HEK293T (cell line): Measurements from ENCODE around the gene ATP8B3.

Experiments
- CTCF ChIA-PET: fragments of 350-600 bp; formaldehyde crosslinking; extraction: SDS; loops from one replicate; lab custom pipeline; 2021; ENCODE audit warnings: antibody characterized with exemption, inconsistent platforms; lab: Yijun Ruan, JAX
- POLR2A ChIA-PET: fragments of 350-600 bp; formaldehyde crosslinking; extraction: SDS; loops from one replicate; lab custom pipeline; 2020; ENCODE audit warnings: antibody characterized with exemption, inconsistent platforms; lab: Yijun Ruan, JAX
- DNase-seq: peaks from one replicate; pipeline ENCODE4 v3.0.0; 2012; ENCODE audit warnings: mixed read lengths; ENCODE audit errors: extremely low spot score
- ARNT ChIP-seq: fragments of 450-650 bp; IDR thresholded peaks from 2 replicates; pipeline ENCODE4 v1.6.1; 2017; ENCODE audit warnings: mild to moderate bottlenecking
- BHLHE40 ChIP-seq: fragments of 450-650 bp; IDR thresholded peaks from 2 replicates; pipeline ENCODE4 v1.6.1; 2016; ENCODE audit warnings: mild to moderate bottlenecking, moderate library complexity, borderline replicate concordance
- CTBP1 ChIP-seq: fragments of 450-650 bp; IDR thresholded peaks from 2 replicates; pipeline ENCODE4 v1.6.1; 2016; ENCODE audit warnings: borderline replicate concordance
- ELF4 ChIP-seq: fragments of 450-650 bp; IDR thresholded peaks from 2 replicates; pipeline ENCODE4 v1.6.1; 2017; ENCODE audit warnings: antibody characterized with exemption
- FOXA1 ChIP-seq: fragments of 450-650 bp; IDR thresholded peaks from 2 replicates; pipeline ENCODE4 v1.6.1; 2016; ENCODE audit warnings: mild to moderate bottlenecking
- FOXK2 ChIP-seq: fragments of 450-650 bp; IDR thresholded peaks from 2 replicates; pipeline ENCODE4 v1.6.1; 2016; ENCODE audit warnings: mild to moderate bottlenecking
- FOXM1 ChIP-seq: fragments of 450-650 bp; IDR thresholded peaks from 2 replicates; pipeline ENCODE4 v1.6.1; 2017; ENCODE audit warnings: mild to moderate bottlenecking, borderline replicate concordance
- HDGF ChIP-seq: fragments of 450-650 bp; IDR thresholded peaks from 2 replicates; pipeline ENCODE4 v1.6.1; 2017; ENCODE audit warnings: antibody characterized with exemption, borderline replicate concordance
- L3MBTL2 ChIP-seq: fragments of 450-650 bp; conservative IDR thresholded peaks from 2 replicates; pipeline ENCODE4 v1.6.1; 2016; ENCODE audit warnings: mild to moderate bottlenecking
- LEF1 ChIP-seq: fragments of 450-650 bp; IDR thresholded peaks from 2 replicates; pipeline ENCODE4 v1.6.1; 2017; ENCODE audit warnings: mild to moderate bottlenecking, borderline replicate concordance
- NFRKB ChIP-seq: fragments of 450-650 bp; IDR thresholded peaks from 2 replicates; pipeline ENCODE4 v1.6.1; 2016; ENCODE audit warnings: mild to moderate bottlenecking, moderate library complexity
- SP1 ChIP-seq: fragments of 450-650 bp; IDR thresholded peaks from 2 replicates; pipeline ENCODE4 v1.6.1; 2017
- SUZ12 ChIP-seq: fragments of 450-650 bp; IDR thresholded peaks from 2 replicates; pipeline ENCODE4 v1.6.1; 2016; ENCODE audit warnings: mild to moderate bottlenecking
- TARDBP ChIP-seq: fragments of 450-650 bp; IDR thresholded peaks from 2 replicates; pipeline ENCODE4 v1.6.1; 2016
- ZNF384 ChIP-seq: fragments of 450-650 bp; IDR thresholded peaks from 2 replicates; pipeline ENCODE4 v1.6.1; 2016
- TF ChIP-seq, protein P1 (sequence below): fragments of 450-650 bp; IDR thresholded peaks from 2 replicates; pipeline ENCODE4 v1.6.1; 2016

The ATP8B3 gene

DNA sequence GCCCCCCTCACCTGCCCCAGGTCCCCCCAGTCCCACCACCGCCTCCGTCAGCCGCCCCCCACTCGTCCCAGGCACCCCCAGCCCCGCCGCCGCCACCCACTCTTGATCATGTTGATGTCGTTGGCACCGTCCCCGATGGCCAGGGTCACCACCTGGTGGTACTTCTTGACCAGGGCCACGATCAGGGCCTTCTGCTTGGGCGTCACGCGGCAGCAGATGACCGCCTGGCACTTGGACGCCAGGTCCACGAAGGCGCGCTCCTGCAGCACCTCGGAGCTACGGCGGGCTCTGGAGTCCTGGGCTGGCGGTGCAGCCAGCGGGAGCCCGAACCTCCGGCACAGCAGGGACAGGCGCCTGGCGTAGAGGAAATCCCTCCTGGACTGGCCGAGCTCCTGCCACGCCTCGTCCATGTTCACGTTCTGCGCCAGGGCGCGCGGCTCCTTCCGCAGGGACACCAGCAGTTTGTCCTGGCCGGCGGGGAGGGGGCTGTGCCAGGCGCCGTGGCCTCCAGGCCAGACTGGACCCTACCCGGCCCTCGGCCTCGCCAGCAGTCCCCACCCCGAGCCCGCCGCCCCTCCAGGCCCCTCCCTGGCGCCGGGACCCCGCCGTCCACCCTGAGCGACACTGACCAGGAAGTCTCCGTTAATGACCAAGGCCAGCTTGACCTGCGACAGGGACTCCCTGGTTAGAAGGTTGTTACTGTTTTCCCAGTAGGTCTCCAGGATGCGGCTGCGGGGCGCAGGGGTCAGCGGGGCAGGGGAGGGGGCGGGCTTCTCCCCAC, 22.6 kb downstream of the ATP8B3 start:
- CTCF ChIA-PET, result interaction anchor here (1.0 kb wide), 1 partner anchor 19 kb away, joined by 3 read pairs; no protein-coding TSS in a partner anchor
- DNase-seq, result no peak
- TF ChIP-seq CTBP1 (no peak), BHLHE40 (no peak), NFRKB (no peak), ELF4 (no peak)
- POLR2A ChIA-PET, result no interaction called here

DNA sequence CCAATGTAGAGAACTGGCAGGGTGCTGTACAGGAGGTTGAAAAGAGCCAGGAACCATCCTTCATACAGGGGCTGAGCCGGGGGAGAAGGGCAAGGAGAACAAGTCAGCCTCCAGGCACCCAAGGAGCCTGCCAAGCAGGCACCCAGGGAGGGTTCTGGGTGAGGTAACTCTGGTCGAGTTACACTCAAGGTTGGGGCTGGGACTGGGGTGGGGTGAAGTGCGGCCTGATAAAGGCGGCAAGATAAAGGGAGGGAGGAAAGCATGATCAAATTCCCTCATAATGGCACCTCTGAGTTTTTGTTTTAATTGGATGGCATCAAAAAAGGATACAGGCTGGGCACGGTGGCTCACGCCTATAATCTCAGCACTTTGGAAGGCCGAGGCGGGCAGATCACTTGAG, 25.0 kb downstream of the ATP8B3 start:
- ChIA-PET POLR2A (no interaction called here), CTCF (no interaction called here)
- no peak for TF ChIP-seq L3MBTL2
- no peak for TF ChIP-seq HDGF
- no peak for TF ChIP-seq SP1
- no peak for TF ChIP-seq TARDBP
- TF ChIP-seq ARNT, result no peak
- TF ChIP-seq FOXK2, result no peak
- no peak for TF ChIP-seq NFRKB
- TF ChIP-seq ELF4, result no peak
- no peak for TF ChIP-seq ZNF384
- TF ChIP-seq, protein P1, sequence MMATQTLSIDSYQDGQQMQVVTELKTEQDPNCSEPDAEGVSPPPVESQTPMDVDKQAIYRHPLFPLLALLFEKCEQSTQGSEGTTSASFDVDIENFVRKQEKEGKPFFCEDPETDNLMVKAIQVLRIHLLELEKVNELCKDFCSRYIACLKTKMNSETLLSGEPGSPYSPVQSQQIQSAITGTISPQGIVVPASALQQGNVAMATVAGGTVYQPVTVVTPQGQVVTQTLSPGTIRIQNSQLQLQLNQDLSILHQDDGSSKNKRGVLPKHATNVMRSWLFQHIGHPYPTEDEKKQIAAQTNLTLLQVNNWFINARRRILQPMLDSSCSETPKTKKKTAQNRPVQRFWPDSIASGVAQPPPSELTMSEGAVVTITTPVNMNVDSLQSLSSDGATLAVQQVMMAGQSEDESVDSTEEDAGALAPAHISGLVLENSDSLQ, result no peak
- no peak for TF ChIP-seq BHLHE40
- no peak for TF ChIP-seq FOXA1
- no peak for TF ChIP-seq CTBP1
- TF ChIP-seq SUZ12, result no peak
- no peak for TF ChIP-seq FOXM1
- DNase-seq, result no peak

DNA sequence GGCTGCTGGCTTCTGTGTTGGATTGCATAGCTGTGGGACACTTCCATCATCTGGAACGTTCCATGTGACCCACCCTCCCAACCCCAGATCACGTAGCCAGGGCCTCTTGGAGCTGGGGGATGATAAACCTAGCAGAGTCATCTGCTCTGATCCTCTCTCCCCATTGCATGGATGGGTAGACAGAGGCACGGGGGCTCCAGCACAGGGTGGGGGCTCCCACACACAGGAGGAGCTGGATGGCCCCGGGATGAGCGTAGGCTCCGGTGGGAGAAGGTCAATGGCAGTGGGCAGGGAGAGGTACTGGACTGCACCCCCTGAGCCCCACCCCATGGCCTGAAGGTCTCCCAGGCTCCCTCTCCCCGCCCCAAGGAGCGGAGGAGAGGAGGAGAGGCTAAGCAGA, 25.4 kb downstream of the ATP8B3 start:
- POLR2A ChIA-PET, result no interaction called here
- CTCF ChIA-PET, result no interaction called here
- TF ChIP-seq L3MBTL2 (no peak), FOXA1 (no peak), FOXK2 (no peak), LEF1 (no peak), HDGF (no peak), TARDBP (no peak), ARNT (no peak), CTBP1 (no peak), ELF4 (no peak), SP1 (no peak), BHLHE40 (no peak), SUZ12 (no peak), NFRKB (no peak), FOXM1 (no peak), ZNF384 (no peak)
- TF ChIP-seq, protein P1, result no peak
- no peak for DNase-seq

DNA sequence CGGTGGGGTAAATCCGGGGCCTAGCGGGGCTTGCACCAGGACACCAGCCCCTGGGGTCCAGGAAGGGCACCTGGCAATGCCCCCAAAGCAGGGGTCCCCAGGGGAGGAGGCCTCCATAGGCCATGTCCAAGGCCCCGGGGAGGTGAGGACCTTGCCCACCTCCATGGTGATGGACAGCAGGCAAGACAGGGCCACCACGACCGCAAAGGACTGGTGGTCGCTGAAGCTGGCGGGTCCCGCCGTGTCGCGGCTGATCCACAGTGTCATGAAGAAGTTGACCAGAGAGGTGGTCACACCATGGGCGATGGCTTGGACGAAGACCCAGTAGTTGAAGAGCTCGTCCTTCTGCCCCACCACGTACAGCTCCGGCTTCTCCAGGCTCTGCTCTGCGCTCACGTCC, 26.8 kb downstream of the ATP8B3 start:
- ChIA-PET POLR2A (no interaction called here), CTCF (interaction anchor here (1.0 to 1.7 kb wide), 2 partner anchors 41 to 113 kb away, joined by 5 read pairs; no protein-coding TSS in a partner anchor)
- TF ChIP-seq ZNF384 (no peak), HDGF (no peak), NFRKB (no peak), FOXK2 (no peak), L3MBTL2 (no peak), SP1 (no peak), ELF4 (no peak), FOXM1 (no peak)
- DNase-seq, result no peak

DNA sequence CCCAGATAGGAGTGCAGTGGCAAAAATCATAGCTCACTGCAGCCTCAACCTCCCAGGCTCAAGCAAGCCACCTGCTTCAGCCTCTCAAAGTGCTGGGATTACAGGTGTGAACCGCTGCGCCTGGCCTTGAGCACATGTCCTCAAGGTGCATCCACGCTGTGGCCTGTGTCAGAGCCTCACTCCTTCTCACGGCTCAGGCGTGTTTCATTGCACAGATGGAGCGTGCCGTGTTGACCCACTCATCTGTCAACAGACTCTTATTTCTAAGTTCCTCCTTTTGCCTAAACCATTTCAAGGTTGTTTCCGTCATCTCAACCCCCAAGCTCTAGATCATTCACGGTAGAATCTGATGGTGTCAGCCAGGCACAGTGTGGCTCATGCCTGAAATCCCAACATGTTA, 28.2 kb downstream of the ATP8B3 start:
- CTCF ChIA-PET, result no interaction called here
- POLR2A ChIA-PET, result interaction anchor here (1.2 kb wide), 1 partner anchor 196 kb away, joined by 3 read pairs; no protein-coding TSS in a partner anchor
- TF ChIP-seq CTBP1, result no peak
- TF ChIP-seq HDGF, result no peak
- TF ChIP-seq FOXA1, result no peak
- TF ChIP-seq ARNT, result no peak
- TF ChIP-seq, protein P1, result no peak
- no peak for TF ChIP-seq FOXK2
- no peak for TF ChIP-seq SUZ12

DNA sequence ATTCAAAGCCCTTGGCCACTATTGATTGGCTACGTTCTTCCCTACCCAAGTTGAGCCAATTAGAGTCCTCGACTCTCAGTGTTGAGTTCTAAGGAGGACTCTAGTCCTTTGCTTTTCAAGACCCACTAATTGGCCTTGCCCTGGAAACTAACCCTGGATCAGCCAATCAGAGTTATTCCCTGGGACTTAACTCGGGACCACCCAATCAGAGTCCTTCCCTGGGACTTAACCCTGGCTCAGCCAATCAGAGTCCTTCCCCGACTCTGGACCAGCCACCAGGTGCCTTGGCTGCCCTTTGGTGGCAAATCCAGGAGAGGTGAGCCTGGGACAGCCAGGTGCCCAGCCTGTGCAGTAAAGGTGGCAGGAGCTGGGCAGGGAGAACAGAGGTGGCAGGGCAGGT, 28.7 kb downstream of the ATP8B3 start:
- POLR2A ChIA-PET, result interaction anchor here (1.2 kb wide), 1 partner anchor 195 kb away, joined by 3 read pairs; no protein-coding TSS in a partner anchor
- TF ChIP-seq HDGF, result no peak
- TF ChIP-seq SP1, result no peak
- TF ChIP-seq ZNF384, result no peak
- no peak for TF ChIP-seq FOXA1
- no peak for TF ChIP-seq ELF4
- TF ChIP-seq, protein P1, result no peak
- TF ChIP-seq TARDBP, result no peak
- TF ChIP-seq L3MBTL2, result no peak
- no peak for TF ChIP-seq SUZ12
- TF ChIP-seq BHLHE40, result no peak

More for the DNA sequence above, 28.2 kb downstream of the ATP8B3 start:
- no peak for DNase-seq

More for the DNA sequence above, 28.7 kb downstream of the ATP8B3 start:
- no peak for DNase-seq
- CTCF ChIA-PET, result no interaction called here
